ENCODE measurements around the gene PRKAR1A.

- no peak for TF ChIP-seq EP300 (IDR thresholded peaks at IDR 0.05)
- TF ChIP-seq, protein P1, sequence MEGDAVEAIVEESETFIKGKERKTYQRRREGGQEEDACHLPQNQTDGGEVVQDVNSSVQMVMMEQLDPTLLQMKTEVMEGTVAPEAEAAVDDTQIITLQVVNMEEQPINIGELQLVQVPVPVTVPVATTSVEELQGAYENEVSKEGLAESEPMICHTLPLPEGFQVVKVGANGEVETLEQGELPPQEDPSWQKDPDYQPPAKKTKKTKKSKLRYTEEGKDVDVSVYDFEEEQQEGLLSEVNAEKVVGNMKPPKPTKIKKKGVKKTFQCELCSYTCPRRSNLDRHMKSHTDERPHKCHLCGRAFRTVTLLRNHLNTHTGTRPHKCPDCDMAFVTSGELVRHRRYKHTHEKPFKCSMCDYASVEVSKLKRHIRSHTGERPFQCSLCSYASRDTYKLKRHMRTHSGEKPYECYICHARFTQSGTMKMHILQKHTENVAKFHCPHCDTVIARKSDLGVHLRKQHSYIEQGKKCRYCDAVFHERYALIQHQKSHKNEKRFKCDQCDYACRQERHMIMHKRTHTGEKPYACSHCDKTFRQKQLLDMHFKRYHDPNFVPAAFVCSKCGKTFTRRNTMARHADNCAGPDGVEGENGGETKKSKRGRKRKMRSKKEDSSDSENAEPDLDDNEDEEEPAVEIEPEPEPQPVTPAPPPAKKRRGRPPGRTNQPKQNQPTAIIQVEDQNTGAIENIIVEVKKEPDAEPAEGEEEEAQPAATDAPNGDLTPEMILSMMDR (IDR thresholded peaks at IDR 0.05), result no peak
Measured at GRCh38 chr17:68489919-68490318, 22.3 kb upstream of the PRKAR1A start.
